ENCODE results near the gene ARHGAP5.

DNA sequence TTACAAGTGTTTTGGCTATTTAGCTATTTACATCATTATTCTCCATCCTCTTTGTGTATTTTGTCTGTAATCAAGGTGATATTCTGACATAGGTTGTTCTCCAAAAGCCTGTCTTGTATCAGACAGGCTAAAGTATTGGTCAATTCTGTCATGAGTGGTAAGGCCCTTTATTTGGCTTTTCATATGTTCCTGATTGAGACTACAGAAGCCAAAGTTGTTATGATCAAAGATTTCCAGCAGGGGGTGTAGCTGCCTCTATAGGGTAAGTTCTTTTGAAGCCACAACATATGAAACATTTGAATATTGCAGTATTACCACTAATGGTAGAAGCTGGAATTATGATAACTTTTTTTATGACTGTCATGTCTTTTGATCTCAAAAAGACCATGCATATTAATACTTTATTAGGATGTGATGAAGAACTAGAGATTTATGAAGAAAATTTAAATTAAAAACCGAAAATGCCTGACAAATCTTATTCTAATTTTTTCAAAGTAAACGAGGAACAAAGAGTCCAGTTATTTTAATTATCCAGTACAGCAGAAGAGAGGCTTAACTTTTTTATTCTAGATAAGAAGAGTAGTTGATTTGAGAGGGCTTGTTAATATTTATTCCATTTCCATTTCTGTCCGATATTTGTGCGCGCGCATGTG, 3.4 kb upstream of the ARHGAP5 start:
- TF ChIP-seq, protein P1, sequence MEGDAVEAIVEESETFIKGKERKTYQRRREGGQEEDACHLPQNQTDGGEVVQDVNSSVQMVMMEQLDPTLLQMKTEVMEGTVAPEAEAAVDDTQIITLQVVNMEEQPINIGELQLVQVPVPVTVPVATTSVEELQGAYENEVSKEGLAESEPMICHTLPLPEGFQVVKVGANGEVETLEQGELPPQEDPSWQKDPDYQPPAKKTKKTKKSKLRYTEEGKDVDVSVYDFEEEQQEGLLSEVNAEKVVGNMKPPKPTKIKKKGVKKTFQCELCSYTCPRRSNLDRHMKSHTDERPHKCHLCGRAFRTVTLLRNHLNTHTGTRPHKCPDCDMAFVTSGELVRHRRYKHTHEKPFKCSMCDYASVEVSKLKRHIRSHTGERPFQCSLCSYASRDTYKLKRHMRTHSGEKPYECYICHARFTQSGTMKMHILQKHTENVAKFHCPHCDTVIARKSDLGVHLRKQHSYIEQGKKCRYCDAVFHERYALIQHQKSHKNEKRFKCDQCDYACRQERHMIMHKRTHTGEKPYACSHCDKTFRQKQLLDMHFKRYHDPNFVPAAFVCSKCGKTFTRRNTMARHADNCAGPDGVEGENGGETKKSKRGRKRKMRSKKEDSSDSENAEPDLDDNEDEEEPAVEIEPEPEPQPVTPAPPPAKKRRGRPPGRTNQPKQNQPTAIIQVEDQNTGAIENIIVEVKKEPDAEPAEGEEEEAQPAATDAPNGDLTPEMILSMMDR (IDR thresholded peaks at IDR 0.05), result peak in 5 of 7 experiments; percentile 59 to 80 (median 68)
- TF ChIP-seq POLR2A (IDR thresholded peaks at IDR 0.05) (no peak), POLR2AphosphoS5 (IDR thresholded peaks at IDR 0.05) (peak in 1 of 3 donors; percentile 48)
